ENCODE measurements around the gene RPL37.

GRCh38 chr5:40784916-40785315, 50.1 kb downstream of the RPL37 start:
- TF ChIP-seq NFXL1 (CRISPR knock-in tag; IDR thresholded peaks at IDR 0.05) (no peak), GATAD2B (IDR thresholded peaks at IDR 0.05; ENCODE audit: borderline replicate concordance) (no peak), E2F1 (CRISPR knock-in tag; IDR thresholded peaks at IDR 0.05) (no peak), CTCF (IDR thresholded peaks at IDR 0.05 in 2 of 3, conservative IDR thresholded peaks at IDR 0.05 in 1 of 3; ENCODE audit: insufficient read depth in 2 of 3, low read depth in 1 of 3, low read length in 3 of 3) (no peak), ZBED1 (IDR thresholded peaks at IDR 0.05) (no peak), ARNT (IDR thresholded peaks at IDR 0.05) (no peak), ELF1 (tag; IDR thresholded peaks at IDR 0.05) (no peak), SMARCA4 (IDR thresholded peaks at IDR 0.05) (no peak), POLR2AphosphoS5 (IDR thresholded peaks at IDR 0.05; ENCODE audit: control insufficient read depth, insufficient read depth, low read depth, low read length) (no peak)
